Cerebellar cortex (tissue), 1 donor: Measurements from ENCODE around the gene GNAQ.
"Not testable (repeated sequence)": the region's sequence is repeated elsewhere in the genome, so short reads cannot be mapped to it uniquely, and the experiment has no call there.

Experiments used
- DNase-seq: peaks from one replicate; pipeline ENCODE4 v3.0.0-alpha.2; 2015; ENCODE audit warnings: low spot score

Gene GNAQ

GRCh38 chr9:77771171-77771570, 260.4 kb downstream of the GNAQ start:
- no peak for DNase-seq

- DNase-seq = no peak
Observed at GRCh38 chr9:77770340-77770739, 261.3 kb downstream of the GNAQ start.

- DNase-seq = no peak
Observed at GRCh38 chr9:77769246-77769645, 262.4 kb downstream of the GNAQ start.

- DNase-seq = no peak
Observed at GRCh38 chr9:77766587-77766986, 265.0 kb downstream of the GNAQ start.

GRCh38 chr9:77765781-77766259, 265.8 kb downstream of the GNAQ start:
- DNase-seq = no peak

- peak; percentile 22 for DNase-seq
Observed at GRCh38 chr9:77764894-77765780, 266.5 kb downstream of the GNAQ start.

GRCh38 chr9:77763566-77763965, 268.0 kb downstream of the GNAQ start:
- no peak for DNase-seq

GRCh38 chr9:77760919-77761318, 270.7 kb downstream of the GNAQ start:
- not testable (repeated sequence) for DNase-seq

GRCh38 chr9:77759391-77759790, 272.2 kb downstream of the GNAQ start:
- no peak for DNase-seq

GRCh38 chr9:77756449-77756848, 275.2 kb downstream of the GNAQ start:
- DNase-seq = no peak

- DNase-seq = no peak
Observed at GRCh38 chr9:77753180-77753579, 278.4 kb downstream of the GNAQ start.

GRCh38 chr9:77752554-77752953, 279.1 kb downstream of the GNAQ start:
- DNase-seq = no peak

GRCh38 chr9:77751341-77752091, 280.1 kb downstream of the GNAQ start:
- DNase-seq = peak; percentile 44

GRCh38 chr9:77750981-77751340, 280.6 kb downstream of the GNAQ start:
- no peak for DNase-seq

GRCh38 chr9:77750284-77750683, 281.3 kb downstream of the GNAQ start:
- no peak for DNase-seq

- DNase-seq = no peak
Observed at GRCh38 chr9:77748214-77748772, 283.3 kb downstream of the GNAQ start.

GRCh38 chr9:77747163-77747562, 284.4 kb downstream of the GNAQ start:
- no peak for DNase-seq

GRCh38 chr9:77744841-77745430, 286.7 kb downstream of the GNAQ start:
- no peak for DNase-seq

- no peak for DNase-seq
Observed at GRCh38 chr9:77743386-77743785, 288.2 kb downstream of the GNAQ start.

- no peak for DNase-seq
Observed at GRCh38 chr9:77738932-77739331, 292.7 kb downstream of the GNAQ start.

GRCh38 chr9:77735494-77735893, 296.1 kb downstream of the GNAQ start:
- DNase-seq = no peak

GRCh38 chr9:77731930-77732329, 299.7 kb downstream of the GNAQ start:
- no peak for DNase-seq
